Measurements from ENCODE around the gene EGFR. TPM values are rescaled to one million over a fixed set of nuclear protein-coding genes. Genes with fewer than 3 reads are reported as not detected.

EGFR gene
- total RNA-seq (2014; rRNA removed; shearing (Covaris generic)), result 11.5 and 12.6 TPM in 2 replicates

GRCh38 chr7:55018361-55019190, at the start of gene EGFR:
TSS of gene EGFR (plus strand) at chr7:55019017. CDS start at chr7:55019278, 261 bp downstream.

All from A375 (cell line).